ENCODE data around the gene MSH5. TPM values are rescaled to one million over a fixed set of nuclear protein-coding genes. Genes with fewer than 3 reads are reported as not detected.

MSH5 gene
- total and polyA plus RNA-seq, 9 of the 15 experiments (the other 6 are each of a cell fraction or from before 2014, with no cell fraction given), result 12.5 to 104 (median 46.6) TPM

DNA sequence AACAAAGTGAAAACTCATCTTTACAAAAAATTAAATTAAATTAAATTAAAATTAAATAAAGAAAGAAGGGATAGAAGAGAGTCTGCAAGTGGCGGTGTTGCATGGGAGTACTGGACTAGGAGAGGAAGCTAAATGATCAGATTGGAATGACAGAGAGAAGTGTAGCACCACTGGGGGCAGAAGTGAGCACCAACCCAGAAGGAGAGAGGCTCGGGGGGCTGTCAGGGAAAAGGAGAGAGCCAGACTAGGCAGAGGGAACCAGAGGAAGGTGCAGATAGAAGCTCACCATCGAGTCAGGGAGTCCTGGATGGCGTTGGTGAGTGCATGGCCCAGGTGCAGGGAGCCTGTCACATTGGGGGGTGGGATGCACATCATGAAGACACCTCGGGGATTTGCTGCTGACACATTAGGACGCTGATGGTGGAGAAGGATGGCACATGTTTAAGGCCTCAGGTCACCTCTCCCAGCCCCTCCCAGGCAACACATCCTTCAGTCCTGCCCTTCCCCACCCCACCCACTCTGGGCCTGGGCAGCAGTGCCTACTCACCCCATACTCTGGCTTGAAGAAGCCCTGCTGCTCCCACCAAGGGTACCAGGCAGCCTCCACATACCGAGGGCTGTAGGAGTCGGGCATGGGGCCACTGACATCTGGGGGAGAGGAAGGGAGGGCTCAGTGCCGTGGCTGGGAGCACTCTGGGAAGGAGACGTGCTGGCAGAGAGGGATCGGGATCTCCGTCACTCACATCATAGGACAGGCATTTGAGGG is 51.7 kb downstream of the MSH5 start (continued):
- TF ChIP-seq RCOR1 (IDR thresholded peaks at IDR 0.05; ENCODE audit: borderline replicate concordance in 1 of 2, low read depth in 2 of 2, low read length in 2 of 2) (peak in 1 of 2 experiments; percentile 34; a peak in 1 of 4 replicates), MYNN (IDR thresholded peaks at IDR 0.05) (no peak), MYNN (CRISPR knock-in tag; IDR thresholded peaks at IDR 0.05) (peak; percentile 20; the same call in 1 of the 2 replicates), SRSF3 (IDR thresholded peaks at IDR 0.05; ENCODE audit: insufficient read depth, low read length) (no peak), CBX5 (IDR thresholded peaks at IDR 0.05; ENCODE audit: borderline replicate concordance, low read depth) (no peak), RBBP5 (IDR thresholded peaks at IDR 0.05; ENCODE audit: borderline replicate concordance, insufficient read depth, low read length, poor library complexity, severe bottlenecking) (no peak), ZFX (CRISPR knock-in tag; IDR thresholded peaks at IDR 0.05) (no peak), TFAM (CRISPR knock-in tag; conservative IDR thresholded peaks at IDR 0.05) (no peak), HDGF (IDR thresholded peaks at IDR 0.05) (peak; percentile 98), TBL1XR1 (IDR thresholded peaks at IDR 0.05; ENCODE audit: low read length in 2 of 2) (no peak), SMARCE1 (IDR thresholded peaks at IDR 0.05) (no peak)
- TF ChIP-seq, protein P1, sequence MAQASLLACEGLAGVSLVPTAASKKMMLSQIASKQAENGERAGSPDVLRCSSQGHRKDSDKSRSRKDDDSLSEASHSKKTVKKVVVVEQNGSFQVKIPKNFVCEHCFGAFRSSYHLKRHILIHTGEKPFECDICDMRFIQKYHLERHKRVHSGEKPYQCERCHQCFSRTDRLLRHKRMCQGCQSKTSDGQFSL (CRISPR knock-in tag; IDR thresholded peaks at IDR 0.05), result no peak
- TF ChIP-seq, protein P1 (tag; IDR thresholded peaks at IDR 0.05), result no peak
- TF ChIP-seq, protein P2, sequence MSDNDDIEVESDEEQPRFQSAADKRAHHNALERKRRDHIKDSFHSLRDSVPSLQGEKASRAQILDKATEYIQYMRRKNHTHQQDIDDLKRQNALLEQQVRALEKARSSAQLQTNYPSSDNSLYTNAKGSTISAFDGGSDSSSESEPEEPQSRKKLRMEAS (CRISPR knock-in tag; IDR thresholded peaks at IDR 0.05), result no peak; the same call in 1 of the 2 replicates
